ENCODE measurements around the gene GBX1.

The GBX1 gene

DNA sequence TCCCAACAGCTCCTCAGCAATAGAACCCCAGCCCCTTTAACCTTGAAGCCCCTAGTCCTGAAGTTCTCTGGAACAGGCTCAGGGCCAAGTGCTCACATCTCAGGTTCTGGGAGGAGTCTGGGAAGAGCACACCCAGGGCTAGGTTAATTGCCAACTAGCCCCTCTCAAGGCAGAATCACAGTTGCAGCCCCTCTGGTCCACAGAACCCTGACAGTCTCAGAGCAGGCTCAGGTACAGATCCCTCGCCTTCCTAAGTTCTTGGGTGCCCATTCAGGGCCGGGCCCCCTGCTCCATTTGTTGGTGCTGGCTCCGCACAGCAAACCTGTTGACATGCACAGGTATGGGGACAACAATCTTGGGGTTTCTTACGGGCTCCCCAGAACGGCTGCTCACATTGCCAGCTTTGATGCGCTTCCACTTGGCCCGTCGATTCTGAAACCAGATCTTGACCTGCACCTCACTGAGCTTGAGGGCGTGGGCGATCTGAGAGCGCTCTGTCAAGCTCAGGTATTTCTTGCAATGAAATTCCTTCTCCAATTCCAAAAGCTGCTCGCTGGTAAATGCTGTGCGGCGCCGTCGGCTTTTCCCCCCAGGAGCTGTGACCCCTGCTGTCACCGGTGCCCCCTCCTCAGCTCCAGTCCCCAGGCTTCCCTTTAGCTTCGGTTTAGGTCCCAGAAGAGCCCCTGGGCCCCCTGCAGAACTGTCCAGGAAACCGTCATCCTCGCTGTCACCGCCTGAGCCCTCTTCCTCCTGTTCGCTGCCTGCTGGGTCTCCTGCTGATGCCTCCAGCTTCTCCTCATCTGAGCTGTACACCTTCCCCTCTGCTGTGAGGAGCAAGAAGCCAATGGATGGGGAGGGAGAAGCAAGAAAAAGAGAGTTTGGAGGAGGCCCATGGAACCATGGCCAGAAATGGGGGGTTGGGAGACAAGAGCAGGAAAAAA is 18.9 kb downstream of the GBX1 start:
- DNase-seq (ENCODE audit: low read depth), result no peak
- H3K4me3 ChIP-seq (ENCODE audit: low read depth, low read length), result no peak overlapping the region
- no peak for TF ChIP-seq CTCF (IDR thresholded peaks at IDR 0.05; ENCODE audit: control insufficient read depth, extremely low read depth, insufficient read depth)

- TF ChIP-seq CTCF (IDR thresholded peaks at IDR 0.05; ENCODE audit: control insufficient read depth, extremely low read depth, insufficient read depth), result no peak
- no peak overlapping the region for H3K4me3 ChIP-seq (ENCODE audit: low read depth, low read length)
- no peak for DNase-seq (ENCODE audit: low read depth)
These were observed 20.7 kb downstream of the GBX1 start for GRCh38 chr7:151146761-151147160.

- TF ChIP-seq CTCF (IDR thresholded peaks at IDR 0.05; ENCODE audit: control insufficient read depth, extremely low read depth, insufficient read depth), result no peak
These were observed 23.1 kb downstream of the GBX1 start for GRCh38 chr7:151144387-151144786.

GRCh38 chr7:151143261-151144015 is 24.1 kb downstream of the GBX1 start:
- no peak for TF ChIP-seq CTCF (IDR thresholded peaks at IDR 0.05; ENCODE audit: control insufficient read depth, extremely low read depth, insufficient read depth)
- DNase-seq (ENCODE audit: low read depth), result no peak
- no peak overlapping the region for H3K4me3 ChIP-seq (ENCODE audit: low read depth, low read length)

More at GRCh38 chr7:151144387-151144786, 23.1 kb downstream of the GBX1 start:
- no peak for DNase-seq (ENCODE audit: low read depth)
- H3K4me3 ChIP-seq (ENCODE audit: low read depth, low read length), result no peak overlapping the region

DNA sequence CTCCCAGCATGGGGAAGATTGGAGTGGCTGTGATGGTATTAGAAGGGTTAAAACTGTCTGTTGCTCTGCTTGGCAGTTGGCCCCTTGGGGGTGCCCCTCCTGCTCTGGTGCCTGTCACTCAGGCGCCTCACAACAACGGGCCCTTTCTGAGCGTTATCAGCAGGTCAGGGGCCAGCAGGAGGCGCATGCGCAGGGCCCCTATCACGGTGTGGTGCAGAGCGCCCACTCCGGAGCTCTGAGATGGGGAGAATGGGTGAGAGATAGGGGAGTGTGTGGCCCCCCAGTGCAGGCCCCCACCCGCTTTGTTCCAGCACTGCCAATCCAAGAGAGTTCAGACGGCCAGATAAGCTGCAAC is 24.8 kb downstream of the GBX1 start:
- DNase-seq (ENCODE audit: low read depth), result no peak
- H3K4me3 ChIP-seq (ENCODE audit: low read depth, low read length), result no peak overlapping the region
- no peak for TF ChIP-seq CTCF (IDR thresholded peaks at IDR 0.05; ENCODE audit: control insufficient read depth, extremely low read depth, insufficient read depth)

DNA sequence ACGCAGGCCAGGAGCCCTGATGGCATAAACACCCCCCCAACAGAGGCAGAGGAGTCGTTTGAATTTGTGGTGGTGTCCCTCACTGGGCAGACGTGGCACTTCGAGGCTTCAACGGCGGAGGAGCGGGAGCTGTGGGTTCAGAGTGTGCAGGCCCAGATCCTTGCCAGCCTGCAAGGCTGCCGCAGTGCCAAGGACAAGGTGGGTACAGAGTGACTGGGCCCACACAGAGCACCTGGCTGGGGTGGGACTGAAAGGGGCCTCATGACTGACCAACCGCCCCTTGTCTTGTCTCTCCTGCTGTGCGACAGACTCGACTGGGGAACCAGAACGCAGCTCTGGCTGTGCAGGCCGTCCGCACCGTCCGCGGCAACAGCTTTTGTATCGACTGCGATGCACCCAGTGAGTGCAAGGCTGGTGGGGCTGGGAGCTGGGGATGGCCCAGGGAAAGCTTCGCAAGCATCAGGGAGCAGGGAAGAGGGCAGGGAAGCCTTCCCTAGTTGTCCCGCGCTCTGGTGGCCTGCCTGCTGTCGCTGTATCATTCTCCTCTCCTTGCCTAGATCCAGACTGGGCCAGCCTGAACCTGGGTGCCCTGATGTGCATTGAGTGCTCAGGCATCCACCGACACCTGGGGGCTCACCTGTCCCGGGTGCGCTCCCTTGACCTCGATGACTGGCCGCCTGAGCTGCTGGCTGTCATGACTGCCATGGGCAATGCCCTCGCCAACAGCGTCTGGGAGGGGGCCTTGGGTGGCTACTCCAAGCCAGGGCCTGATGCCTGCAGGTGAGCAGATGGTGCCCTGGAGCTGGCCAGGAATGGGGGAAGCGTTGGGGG is 25.4 kb downstream of the GBX1 start:
- no peak for TF ChIP-seq CTCF (IDR thresholded peaks at IDR 0.05; ENCODE audit: control insufficient read depth, extremely low read depth, insufficient read depth)
- no peak for DNase-seq (ENCODE audit: low read depth)
- H3K4me3 ChIP-seq (ENCODE audit: low read depth, low read length), result no peak overlapping the region

Data from LNCaP clone FGC (cell line).